Activated CD8-positive, alpha-beta memory T cell treated with anti-CD3 and anti-CD28 coated beads, Interleukin-2, amount 10 ng/mL, durations not matched to agents 7 days and 5 days (primary cell): Measurements from ENCODE around the gene PDGFA. TPM values are rescaled to one million over a fixed set of nuclear protein-coding genes. Genes with fewer than 3 reads are reported as not detected.
"Not testable (repeated sequence)": the region's sequence is repeated elsewhere in the genome, so short reads cannot be mapped to it uniquely, and the experiment has no call there.

Source experiments
- ATAC-seq: fragments of 150-1000 bp; cut with Tn5 transposase; one replicate; pipeline ENCODE4 v1.10.0; 2021; ENCODE audit warnings: moderate library complexity
- CTCF ChIA-PET: fragments of 350-600 bp; sonication (Branson Sonifier 250); formaldehyde crosslinking; loops from one replicate; lab custom pipeline; 2021; ENCODE audit warnings: antibody characterized with exemption; lab: Charles Lee
- DNase-seq: peaks from one replicate; pipeline ENCODE4 v3.0.0-alpha.2; 2020
- H3K27ac Mint-ChIP-seq: one replicate; pipeline ENCODE4 v1.8.0; 2021; ENCODE audit warnings: mild to moderate bottlenecking, mixed read lengths
- H3K27me3 Mint-ChIP-seq: one replicate; pipeline ENCODE4 v1.8.0; 2021; ENCODE audit warnings: mixed read lengths
- H3K36me3 Mint-ChIP-seq: one replicate; pipeline ENCODE4 v1.8.0; 2021; ENCODE audit warnings: mild to moderate bottlenecking, mixed read lengths
- H3K4me1 Mint-ChIP-seq: one replicate; pipeline ENCODE4 v1.8.0; 2021; ENCODE audit warnings: mixed read lengths
- H3K4me3 Mint-ChIP-seq: one replicate; pipeline ENCODE4 v1.8.0; 2021; ENCODE audit warnings: mild to moderate bottlenecking, moderate library complexity, mixed read lengths
- H3K9me3 Mint-ChIP-seq: one replicate; pipeline ENCODE4 v1.8.0; 2022; ENCODE audit warnings: low read depth, mixed read lengths
- total RNA-seq, 2 experiments: library from RNA; stranded (reverse); gene quantifications; one replicate each; pipeline ENCODE4 v1.2.3, GENCODE V29; 2021

PDGFA gene
- total RNA-seq, 2 experiments from 2014 or later = 0.67 to 2.3 TPM

DNA sequence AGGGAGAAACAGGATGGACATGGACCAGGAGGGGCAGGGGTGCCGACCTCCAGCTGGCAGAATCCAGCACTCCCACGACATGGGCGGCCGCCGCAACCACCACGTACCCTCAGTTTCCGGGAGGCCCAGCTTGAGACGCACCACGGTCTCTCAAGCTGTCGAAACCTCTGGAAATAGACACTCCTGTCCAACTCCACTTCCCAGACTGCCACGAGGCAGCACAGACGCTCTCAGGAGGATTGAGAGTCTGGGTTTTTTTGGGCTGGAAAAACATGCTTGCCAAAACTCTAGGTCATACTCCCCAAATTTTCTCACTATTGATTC, 37.9 kb upstream of the PDGFA start:
- Mint-ChIP-seq H3K9me3 (no peaks in the 10 kb centered on the region), H3K4me1 (no peaks in the 10 kb centered on the region), H3K27me3 (no peaks in the 10 kb centered on the region), H3K36me3 (peaks cover 2% of the 10 kb centered on the region), H3K4me3 (no peak overlapping the region), H3K27ac (no peak overlapping the region)
- CTCF ChIA-PET = no interaction called here
- DNase-seq (no peak), ATAC-seq (no peak)

DNA sequence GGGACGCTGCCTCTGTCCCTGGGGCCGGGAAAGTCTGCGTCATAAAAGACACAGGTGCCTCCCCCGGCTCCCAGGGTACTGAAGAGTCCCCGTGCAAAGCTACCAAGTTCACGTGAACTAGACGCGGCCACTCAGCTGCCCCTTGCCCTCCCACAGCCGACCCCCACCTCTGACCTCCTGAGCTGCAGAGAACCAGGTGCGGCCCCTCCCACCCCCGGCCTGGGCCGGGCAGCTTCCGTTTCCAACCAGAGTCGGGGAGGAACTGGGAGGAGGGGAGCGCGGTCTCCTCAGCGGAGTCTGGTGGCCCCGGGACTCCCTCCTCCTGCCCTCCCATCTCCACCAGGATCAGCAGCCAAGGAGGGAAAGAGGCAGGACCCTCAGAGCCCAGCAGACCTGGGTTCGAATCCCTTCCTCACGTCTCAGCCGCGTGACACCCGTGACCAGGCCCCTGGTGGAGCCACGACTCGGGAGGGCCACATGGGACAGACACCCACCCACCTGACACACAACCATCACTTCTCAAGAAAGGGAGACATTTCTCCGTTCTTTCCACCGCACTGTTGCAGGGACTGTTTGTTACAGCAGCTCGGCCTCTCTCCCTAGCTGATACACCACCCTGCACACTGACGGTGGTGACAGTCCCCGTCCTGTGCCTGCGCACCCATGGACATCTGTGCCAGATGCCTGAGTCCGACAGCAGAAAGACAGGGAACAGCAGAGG, 37.4 kb upstream of the PDGFA start:
- Mint-ChIP-seq H3K4me1 (no peaks in the 10 kb centered on the region), H3K36me3 (peaks cover 2% of the 10 kb centered on the region), H3K27ac (no peak overlapping the region), H3K4me3 (no peak overlapping the region), H3K27me3 (no peaks in the 10 kb centered on the region), H3K9me3 (no peaks in the 10 kb centered on the region)
- ATAC-seq = no peak
- CTCF ChIA-PET = no interaction called here
- no peak for DNase-seq

DNA sequence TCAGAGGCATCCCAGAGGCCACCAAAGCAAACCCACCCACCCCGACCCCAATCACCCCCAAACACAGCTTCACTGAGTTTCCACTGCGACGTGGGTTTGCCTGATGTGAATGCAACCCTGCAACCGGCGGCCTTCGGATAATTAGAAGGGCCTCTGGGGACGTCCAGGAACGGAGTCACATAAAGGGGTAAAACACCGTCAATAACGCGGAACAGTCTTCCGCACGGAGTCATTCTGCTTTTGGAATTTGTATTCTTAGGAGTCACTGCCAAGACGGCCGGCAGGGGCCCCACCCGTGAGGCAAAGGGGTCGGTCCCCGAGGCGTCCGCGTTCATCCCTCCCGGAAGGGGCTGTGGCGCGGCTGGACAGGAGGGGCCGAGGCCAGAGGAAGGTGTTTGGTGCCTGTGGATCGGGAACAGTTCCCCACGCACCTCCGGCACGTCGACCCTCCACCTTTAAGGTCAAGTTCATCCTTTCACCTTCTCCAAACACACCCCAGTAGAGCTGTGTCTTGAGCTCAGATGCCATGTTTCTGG, 36.7 kb upstream of the PDGFA start:
- CTCF ChIA-PET = no interaction called here
- ATAC-seq (no peak), DNase-seq (no peak)
- H3K9me3 Mint-ChIP-seq = no peaks in the 10 kb centered on the region
- H3K4me3 Mint-ChIP-seq = no peak overlapping the region
- no peak overlapping the region for H3K27ac Mint-ChIP-seq
- no peaks in the 10 kb centered on the region for H3K27me3 Mint-ChIP-seq
- no peaks in the 10 kb centered on the region for H3K4me1 Mint-ChIP-seq
- peaks cover 2% of the 10 kb centered on the region for H3K36me3 Mint-ChIP-seq

DNA sequence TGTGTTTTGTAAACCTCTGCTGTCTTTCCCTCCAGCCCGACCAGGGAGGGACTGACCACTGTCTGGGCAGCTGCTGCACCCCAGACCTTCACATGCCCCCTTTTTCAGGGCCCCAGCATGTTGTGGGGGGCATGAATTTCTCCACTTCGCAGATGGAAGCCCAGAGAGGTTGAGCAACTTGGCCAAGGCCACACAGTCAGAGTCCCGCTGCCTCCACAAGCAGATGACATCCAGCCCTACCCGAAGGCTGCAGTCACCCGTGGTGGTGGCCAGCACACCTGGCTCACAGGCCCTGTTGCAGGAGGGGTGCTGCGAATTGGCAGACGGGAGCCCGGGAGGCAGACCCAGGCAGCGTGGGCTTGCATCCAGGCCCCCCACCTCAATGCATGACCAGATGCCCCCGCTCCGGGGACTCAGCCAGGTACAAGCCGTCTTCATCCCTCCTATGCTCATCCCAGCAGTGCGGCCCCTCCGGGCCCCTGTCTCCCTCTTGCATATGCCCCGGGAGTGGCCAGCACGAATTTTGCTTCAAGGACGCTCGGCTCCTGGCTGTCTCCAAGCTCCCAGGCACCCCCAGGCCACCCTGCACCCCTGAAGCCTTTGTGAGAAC, 36.0 kb upstream of the PDGFA start:
- H3K36me3 Mint-ChIP-seq = peaks cover 2% of the 10 kb centered on the region
- CTCF ChIA-PET = no interaction called here
- H3K4me3 Mint-ChIP-seq = no peak overlapping the region
- H3K9me3 Mint-ChIP-seq = no peaks in the 10 kb centered on the region
- no peak overlapping the region for H3K27ac Mint-ChIP-seq
- H3K27me3 Mint-ChIP-seq = no peaks in the 10 kb centered on the region
- H3K4me1 Mint-ChIP-seq = no peaks in the 10 kb centered on the region
- ATAC-seq = no peak
- no peak for DNase-seq

DNA sequence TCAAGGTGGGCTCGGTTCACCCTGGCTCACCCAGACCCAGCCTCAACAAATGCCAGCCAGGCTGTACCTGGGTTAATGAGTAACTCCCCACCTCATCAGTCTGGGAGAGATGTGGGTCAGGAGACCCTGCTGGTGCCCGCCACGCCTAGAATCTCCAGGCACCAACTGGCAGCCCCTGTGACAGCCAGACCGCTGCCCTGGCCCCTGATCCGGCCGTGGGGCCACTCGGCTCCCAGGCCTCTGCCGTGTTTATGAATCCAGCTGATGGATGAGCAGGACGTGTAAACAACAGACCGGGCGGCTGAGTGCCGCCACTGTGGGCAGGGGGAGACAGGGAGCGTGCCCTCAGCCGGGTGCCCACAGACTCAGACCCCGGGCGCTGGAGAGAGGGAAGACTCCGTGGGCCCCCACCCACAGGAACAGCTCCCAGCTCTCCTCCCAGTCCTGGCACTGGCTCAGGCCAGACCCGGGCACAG, 34.0 kb upstream of the PDGFA start:
- Mint-ChIP-seq H3K9me3 (no peaks in the 10 kb centered on the region), H3K4me1 (no peaks in the 10 kb centered on the region), H3K27me3 (no peaks in the 10 kb centered on the region), H3K4me3 (no peak overlapping the region), H3K27ac (no peak overlapping the region), H3K36me3 (no peaks in the 10 kb centered on the region)
- ATAC-seq (no peak), DNase-seq (no peak)
- CTCF ChIA-PET = no interaction called here

DNA sequence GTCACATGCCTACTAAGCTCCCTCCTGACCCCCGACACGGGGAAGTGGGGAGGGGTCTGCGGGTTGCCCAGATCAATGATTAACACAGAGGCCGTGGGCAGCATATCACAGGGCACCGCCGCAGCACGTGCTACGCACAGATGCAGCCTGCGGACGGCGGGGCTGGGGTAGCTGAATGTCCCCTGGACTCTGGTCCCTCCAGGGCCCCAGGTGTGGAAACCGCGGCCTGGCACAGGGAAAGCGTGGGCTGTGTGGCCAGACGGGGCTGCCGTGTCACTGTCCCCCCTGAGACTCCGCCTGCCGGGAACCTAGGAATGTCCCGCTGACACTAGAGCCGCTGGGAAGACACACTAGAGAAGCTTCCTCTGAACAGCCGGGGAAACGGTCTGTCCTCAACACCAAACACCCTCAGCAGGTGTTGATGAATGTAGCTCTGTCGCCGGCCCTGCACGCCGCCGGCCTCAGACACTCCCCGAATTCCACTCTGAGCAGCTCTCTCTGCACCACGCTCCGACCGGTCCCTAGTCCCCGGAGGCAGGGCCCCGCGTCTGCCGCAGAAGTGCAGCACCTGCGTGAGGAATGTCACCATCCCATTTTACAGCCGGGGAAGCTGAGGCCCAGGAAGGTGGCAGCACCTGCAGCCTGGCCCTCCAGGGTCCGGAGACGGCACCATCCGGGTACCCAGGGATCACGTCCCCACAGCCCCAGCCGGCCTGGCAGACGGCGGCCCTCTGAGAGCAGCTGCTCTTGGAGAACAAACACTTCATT, 33.4 kb upstream of the PDGFA start:
- ATAC-seq (no peak), DNase-seq (no peak)
- no peaks in the 10 kb centered on the region for H3K27me3 Mint-ChIP-seq
- H3K9me3 Mint-ChIP-seq = no peaks in the 10 kb centered on the region
- H3K36me3 Mint-ChIP-seq = no peaks in the 10 kb centered on the region
- CTCF ChIA-PET = no interaction called here
- no peak overlapping the region for H3K27ac Mint-ChIP-seq
- no peak overlapping the region for H3K4me3 Mint-ChIP-seq
- H3K4me1 Mint-ChIP-seq = no peaks in the 10 kb centered on the region

DNA sequence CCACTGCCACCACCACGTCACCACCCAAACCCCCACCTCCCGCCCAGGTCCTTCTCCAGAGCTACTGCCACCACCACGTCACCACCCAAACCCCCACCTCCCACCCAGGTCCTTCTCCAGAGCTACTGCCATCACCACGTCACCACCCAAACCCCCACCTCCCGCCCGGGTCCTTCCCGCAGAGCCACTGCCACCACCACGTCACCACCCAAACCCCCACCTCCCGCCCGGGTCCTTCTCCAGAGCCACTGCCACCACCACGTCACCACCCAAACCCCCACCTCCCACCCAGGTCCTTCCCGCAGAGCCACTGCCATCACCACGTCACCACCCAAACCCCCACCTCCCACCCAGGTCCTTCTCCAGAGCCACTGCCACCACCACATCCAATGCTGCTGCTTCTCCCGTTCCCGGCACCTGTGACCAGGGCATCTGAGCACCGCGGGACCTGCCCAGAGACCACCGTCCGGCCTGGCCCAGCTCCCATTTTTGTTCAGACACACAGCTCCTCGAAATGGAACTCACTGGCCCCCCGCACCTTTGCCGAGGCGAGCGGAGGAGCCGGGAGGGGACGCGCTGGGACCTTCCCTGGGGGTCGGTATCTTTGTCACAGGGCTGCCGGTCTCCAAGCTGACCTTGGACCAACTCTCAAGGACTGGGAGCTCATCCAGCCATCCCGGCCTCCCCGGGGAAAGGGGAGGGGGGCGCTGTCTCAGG, 32.7 kb upstream of the PDGFA start:
- DNase-seq, H3K27ac Mint-ChIP-seq, H3K4me1 Mint-ChIP-seq, H3K27me3 Mint-ChIP-seq, ATAC-seq, H3K36me3 Mint-ChIP-seq, H3K4me3 Mint-ChIP-seq, CTCF ChIA-PET, H3K9me3 Mint-ChIP-seq: not testable (repeated sequence)

DNA sequence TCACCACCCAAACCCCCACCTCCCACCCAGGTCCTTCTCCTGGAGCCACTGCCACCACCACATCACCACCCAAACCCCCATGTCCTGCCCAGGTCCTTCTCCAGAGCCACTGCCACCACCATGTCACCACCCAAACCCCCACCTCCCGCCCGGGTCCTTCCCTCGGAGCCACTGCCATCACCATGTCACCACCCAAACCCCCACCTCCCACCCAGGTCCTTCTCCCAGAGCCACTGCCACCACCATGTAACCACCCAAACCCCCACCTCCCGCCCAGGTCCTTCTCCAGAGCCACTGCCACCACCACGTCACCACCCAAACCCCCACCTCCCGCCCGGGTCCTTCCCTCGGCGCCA, 31.9 kb upstream of the PDGFA start:
- H3K9me3 Mint-ChIP-seq, H3K27me3 Mint-ChIP-seq, H3K27ac Mint-ChIP-seq, CTCF ChIA-PET, H3K36me3 Mint-ChIP-seq, ATAC-seq, H3K4me3 Mint-ChIP-seq, DNase-seq, H3K4me1 Mint-ChIP-seq: not testable (repeated sequence)

DNA sequence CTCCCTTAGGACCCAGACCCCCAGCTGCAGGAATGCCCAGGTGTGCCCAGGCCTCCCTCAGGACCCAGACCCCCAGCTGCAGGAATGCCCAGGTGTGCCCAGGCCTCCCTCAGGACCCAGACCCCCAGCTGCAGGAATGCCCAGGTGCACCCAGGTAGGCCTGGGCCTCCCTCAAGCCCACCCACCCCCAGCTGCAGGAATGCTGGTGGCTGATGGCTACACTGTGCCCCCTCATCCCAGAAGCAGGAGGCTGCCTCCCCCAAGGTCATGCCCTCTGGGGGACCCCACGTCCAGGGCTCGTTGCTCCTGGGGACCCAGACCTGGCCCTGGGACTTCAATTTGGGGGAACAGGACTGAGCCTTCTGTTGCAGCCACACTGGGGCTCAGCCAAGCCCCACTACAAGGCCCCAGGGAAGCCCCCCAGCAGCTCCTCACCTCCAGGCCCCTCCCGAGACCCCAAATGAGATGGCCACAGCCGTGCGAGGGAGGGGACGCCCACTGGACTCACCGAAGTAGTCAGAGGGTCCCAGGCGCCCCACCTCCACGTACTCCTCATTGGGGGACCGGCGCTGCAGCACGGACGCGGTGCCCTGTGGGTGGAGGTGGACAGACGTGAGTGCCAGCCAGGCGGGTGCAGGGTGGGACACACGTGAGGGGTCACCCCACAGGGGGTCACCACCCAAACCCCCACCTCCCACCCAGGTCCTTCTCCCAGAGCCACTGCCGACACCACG, 31.4 kb upstream of the PDGFA start:
- H3K36me3 Mint-ChIP-seq = no peaks in the 10 kb centered on the region
- H3K4me1 Mint-ChIP-seq = no peaks in the 10 kb centered on the region
- no peak overlapping the region for H3K4me3 Mint-ChIP-seq
- CTCF ChIA-PET = no interaction called here
- H3K9me3 Mint-ChIP-seq = no peaks in the 10 kb centered on the region
- no peak for ATAC-seq
- no peak overlapping the region for H3K27ac Mint-ChIP-seq
- no peaks in the 10 kb centered on the region for H3K27me3 Mint-ChIP-seq
- no peak for DNase-seq

DNA sequence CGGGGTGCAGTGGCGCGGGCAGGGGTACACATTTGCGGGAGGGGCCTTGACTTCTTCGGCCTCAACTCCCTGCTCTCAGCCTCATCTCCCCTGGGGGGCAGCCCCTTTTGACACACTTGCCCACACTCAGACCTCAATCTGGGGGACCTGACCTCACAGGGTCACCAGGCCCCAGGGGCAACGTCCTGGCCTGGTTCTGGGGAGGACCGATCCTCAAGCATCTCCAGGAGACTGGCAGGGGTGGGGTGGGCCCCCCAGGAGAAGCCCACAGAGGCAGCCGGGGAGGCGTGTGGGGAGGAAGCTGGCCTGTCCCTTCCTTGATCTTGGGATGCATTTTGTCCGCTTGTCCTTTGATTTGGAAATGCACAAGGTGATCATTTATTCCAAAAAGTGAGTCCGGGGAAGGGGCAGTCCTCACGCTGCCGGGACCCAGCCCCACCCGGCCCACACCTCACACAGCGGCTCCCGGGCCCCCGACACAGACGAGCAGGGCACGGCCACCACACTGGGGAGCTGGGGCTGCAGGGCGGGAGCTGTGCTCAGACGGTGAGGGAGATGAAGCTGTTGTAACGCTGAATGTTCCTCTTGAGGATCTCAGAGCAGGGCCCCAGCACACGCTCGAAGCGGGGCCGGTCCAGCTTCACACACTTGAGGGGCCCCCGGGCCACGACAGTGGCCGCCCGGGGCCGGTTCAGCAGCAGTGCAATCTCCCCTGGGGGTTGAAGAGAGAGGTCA, 30.4 kb upstream of the PDGFA start:
- no peak overlapping the region for H3K4me3 Mint-ChIP-seq

DNA sequence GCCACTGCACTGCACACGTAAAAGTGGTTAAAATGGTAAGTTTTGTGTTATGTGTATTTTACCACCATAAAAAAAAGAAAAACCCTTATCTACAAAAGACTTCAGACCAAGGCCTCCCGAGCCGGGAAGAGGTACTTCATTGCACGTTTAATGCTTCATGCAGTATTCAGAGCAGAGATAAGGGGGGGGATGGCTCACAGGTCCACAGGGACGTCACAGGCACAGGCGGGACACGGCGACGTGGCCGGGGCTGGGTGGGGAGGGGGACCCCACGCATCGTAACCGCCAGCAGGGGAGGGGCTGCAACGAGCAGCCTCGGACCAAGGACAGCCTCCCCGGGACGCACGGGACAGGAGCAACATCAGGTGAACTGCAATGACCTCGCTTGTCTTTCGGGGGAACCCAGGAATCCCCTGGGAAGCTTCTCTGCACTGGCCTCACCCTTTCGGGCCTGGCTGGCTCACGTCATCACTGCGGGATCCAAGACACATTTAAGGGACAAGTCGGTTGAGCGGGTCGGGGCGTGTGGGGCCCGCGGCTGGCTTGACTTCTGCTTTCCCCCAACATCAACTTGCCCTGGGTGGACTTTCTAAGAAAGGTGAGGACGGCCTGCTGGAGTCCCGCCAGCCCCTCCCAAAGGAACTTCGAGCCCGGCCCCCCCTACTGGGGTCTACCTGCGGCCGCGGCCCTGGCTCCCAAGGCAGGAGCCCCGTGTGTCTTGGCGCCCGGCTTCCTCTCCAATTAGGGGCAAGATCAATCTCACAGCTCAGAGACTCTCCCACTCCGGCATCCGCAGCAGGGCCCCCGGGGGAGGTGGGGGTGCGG, 29.6 kb upstream of the PDGFA start:
- no peak overlapping the region for H3K4me3 Mint-ChIP-seq
- ATAC-seq = no peak
- no peak overlapping the region for H3K27ac Mint-ChIP-seq
- CTCF ChIA-PET = no interaction called here
- DNase-seq = no peak
- H3K36me3 Mint-ChIP-seq = no peaks in the 10 kb centered on the region
- no peaks in the 10 kb centered on the region for H3K4me1 Mint-ChIP-seq
- peaks cover 2% of the 10 kb centered on the region for H3K9me3 Mint-ChIP-seq
- no peaks in the 10 kb centered on the region for H3K27me3 Mint-ChIP-seq

More for the DNA sequence above, 30.4 kb upstream of the PDGFA start:
- DNase-seq = no peak
- H3K4me1 Mint-ChIP-seq = no peaks in the 10 kb centered on the region
- no peak for ATAC-seq
- H3K27ac Mint-ChIP-seq = no peak overlapping the region
- H3K36me3 Mint-ChIP-seq = no peaks in the 10 kb centered on the region
- CTCF ChIA-PET = no interaction called here
- H3K9me3 Mint-ChIP-seq = peaks cover 2% of the 10 kb centered on the region
- no peaks in the 10 kb centered on the region for H3K27me3 Mint-ChIP-seq

DNA sequence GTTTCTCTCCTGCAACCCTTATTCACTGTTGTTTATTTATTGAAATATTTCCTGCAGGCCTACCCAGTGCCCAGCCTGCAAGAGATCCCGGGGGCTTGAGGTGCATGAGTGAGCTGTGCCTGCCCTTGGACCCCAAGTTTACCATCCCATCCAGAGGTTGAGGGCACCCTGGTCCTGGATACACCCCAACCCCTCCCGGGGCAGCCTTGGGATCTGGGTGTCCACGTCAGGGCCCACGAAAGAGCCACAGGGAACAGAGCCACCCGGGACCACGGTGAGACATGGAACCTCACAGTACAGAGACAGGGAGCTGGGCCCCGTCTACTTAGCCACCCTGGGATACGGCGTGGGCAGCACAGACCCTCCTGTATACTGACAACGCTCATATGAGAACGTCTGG, 28.8 kb upstream of the PDGFA start:
- CTCF ChIA-PET = no interaction called here
- Mint-ChIP-seq H3K36me3 (no peaks in the 10 kb centered on the region), H3K4me1 (no peaks in the 10 kb centered on the region), H3K9me3 (peaks cover 2% of the 10 kb centered on the region), H3K27ac (no peak overlapping the region), H3K27me3 (no peaks in the 10 kb centered on the region), H3K4me3 (no peak overlapping the region)
- DNase-seq = no peak
- ATAC-seq = no peak
